GM11168 (cell line): ENCODE results near the gene MYO1D.

Experiments
- in situ Hi-C: fragments of 300-500 bp; cut with MboI; formaldehyde crosslinking; loops from one replicate; pipeline ENCODE4 v1.12.0; 2022; ENCODE audit warnings: low sequenced_read_pairs; ENCODE audit not compliant: unreplicated experiment

Gene MYO1D

DNA sequence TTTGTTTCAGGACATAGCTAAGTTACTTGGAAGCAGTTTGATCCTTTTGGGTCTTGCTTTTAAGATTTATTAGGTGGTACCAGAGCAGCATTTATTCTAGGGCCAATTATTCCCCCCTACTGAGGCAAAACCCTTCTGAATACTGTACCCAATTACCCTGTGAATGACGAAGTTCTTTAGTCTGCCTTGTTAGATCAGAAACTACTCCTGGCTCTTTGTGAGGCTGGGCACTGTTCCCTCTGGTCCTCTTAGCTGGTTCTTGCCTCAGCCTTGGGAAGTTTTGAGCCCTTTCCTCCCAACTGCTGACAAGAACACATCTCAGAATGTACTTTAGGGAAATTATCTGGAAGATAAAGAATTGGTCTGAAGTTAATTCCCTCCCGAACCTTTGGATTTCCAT lies 274.5 kb downstream of the MYO1D start:
- in situ Hi-C loops = loop anchor here (10.0 kb wide), 1 partner anchor 128 kb away; no protein-coding TSS in a partner anchor

DNA sequence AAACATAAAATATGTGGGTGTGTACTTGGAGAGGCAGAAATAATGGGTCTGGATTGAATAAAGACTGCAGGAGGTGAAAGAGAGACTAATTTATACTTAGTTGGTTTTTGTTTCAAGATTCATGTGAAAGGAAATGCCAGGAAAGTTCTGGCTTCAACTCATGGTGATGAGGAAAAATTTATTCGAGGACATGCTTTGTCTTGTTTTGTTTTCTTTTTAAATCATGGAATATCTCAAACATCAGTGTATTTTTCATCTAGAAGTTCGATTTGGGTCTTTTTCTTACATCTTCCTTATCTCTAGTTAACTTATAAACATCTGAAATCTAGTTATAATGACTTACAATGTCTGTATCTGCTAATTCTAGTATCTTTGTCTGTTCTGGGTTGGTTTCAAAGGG lies 275.1 kb downstream of the MYO1D start:
- in situ Hi-C loops = loop anchor here (10.0 kb wide), 1 partner anchor 127 kb away; no protein-coding TSS in a partner anchor

DNA sequence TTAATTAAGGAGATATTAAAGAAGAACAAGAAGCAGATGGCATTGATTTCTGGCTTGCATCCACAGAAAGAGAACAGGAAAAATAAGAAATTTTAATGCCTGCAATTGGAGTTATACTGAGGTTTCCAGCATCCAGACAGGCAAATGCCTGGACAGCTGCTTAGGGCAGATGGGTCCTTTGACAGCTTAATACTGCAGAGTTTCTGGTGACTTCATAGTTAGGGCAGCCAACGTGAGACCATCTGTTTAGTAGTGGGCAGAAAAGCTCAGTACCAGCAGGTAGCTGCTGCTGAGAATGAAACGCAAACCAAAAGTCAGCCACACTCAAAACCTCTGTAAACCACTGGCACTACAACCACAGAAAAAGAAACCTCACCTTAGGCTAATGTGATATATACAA lies 280.3 kb downstream of the MYO1D start:
- in situ Hi-C loops = no loop called here

DNA sequence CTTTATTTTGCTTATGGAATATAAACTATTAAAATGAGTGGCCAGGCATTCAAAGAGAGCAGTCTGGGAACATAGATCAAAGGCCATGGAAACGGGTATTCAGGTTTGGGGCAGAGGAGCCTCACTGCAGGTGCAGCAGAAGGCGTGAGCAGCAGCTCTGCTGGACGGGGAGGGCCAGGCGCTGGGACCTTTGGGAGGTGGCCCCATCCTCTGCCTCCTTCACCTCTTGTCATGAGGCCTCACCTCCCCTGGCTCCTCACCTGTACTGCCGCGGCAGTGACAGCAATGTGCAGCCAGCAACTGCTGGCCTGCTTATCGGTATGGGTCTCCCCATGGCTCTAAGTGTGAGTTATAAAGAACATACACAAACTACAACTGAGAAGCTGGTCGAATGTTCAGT lies 280.7 kb downstream of the MYO1D start:
- in situ Hi-C loops = no loop called here

DNA sequence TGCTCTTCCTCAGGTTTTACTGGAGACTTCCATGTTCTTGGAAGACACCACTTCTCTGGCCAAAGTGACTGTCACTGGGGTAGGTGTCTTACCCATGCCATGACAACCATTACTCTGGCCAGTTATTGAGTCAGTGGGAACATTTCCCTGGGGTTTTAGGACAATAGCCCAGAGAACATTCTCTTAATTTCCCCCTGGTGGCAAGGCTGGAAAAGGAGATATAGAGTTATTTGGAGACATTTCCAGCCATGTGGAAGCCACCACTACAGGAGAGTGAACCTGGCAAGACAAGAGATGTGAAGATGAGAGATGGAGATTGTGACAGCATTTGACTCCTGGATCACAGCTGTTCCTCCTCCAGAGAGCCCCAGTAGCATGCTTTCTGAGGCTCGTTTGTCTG lies 283.9 kb downstream of the MYO1D start:
- in situ Hi-C loops = no loop called here

DNA sequence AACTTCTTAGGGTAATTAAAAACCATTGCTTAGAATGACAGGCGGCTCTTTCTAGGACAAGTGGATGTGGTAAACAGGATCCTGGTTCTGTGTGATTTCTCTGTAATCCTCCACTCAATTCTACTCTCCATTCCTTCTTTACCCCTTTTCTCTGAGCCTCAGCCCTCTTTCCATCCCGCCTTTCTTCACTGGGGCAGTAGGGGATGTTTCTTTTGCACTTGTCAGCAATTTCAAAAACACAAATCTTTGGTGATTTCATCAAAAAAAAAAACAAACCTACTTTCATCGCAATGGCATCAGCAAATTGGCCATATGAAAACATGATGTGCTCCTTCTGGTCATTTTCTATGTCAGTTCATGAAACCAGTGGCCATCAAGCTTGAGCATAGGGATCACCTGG lies 285.5 kb downstream of the MYO1D start:
- in situ Hi-C loops = no loop called here

DNA sequence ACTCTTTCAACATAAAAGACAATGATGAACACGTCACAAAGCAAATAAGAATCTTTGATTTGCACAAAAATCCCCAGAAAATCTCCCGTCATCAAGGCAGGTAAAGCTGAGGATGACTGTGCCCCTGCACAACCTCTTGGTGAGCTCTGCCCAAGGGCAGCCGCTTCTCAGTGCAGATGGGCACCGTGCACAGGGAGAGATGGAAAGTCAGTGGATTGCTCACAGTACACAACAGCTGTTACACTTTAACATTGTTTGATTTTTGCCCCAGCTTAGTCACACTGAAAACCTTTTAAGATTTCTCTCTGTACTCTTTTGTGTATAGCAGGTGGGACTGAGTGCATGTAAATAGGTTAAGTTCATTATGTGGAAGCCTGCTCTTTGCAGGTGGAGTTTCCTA lies 285.9 kb downstream of the MYO1D start:
- in situ Hi-C loops = no loop called here

DNA sequence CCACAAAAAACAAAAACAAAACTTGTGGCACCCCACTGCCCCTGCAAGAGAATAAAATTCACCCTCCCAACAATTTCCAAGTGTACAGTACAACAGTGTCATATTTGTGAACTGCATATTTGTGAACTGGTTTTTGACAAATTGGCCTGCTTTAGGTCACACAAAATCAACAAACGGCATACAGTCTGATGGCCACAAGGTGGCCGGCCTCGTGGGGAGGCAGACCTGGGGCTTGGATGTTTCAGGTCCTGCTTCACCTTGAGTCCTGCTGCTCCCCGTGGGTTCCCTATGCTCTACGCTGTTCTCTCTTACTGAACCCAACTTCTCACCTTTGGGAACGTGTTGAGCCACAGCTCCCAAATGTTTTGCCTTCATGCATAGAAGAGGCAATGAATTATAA lies 287.9 kb downstream of the MYO1D start:
- in situ Hi-C loops = no loop called here

DNA sequence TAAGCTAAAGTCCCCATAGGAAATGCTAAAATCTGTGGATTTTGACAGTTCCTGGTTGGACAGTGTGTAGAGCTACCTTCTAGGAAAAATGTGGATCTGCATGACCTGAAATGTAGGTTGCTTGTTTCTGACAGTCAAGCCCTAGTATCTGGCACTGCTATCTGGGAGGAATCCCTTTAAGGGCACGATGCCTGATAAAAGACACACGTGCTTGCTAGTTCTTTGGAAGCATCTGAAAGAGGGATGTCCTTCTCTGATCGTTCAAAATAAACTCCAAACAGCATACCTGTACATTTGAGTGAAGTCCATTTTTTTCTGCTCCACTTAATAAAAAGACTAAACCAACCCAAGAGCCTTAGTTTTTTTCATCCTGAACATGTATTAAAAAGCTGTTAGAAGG lies 288.8 kb downstream of the MYO1D start:
- in situ Hi-C loops = no loop called here

DNA sequence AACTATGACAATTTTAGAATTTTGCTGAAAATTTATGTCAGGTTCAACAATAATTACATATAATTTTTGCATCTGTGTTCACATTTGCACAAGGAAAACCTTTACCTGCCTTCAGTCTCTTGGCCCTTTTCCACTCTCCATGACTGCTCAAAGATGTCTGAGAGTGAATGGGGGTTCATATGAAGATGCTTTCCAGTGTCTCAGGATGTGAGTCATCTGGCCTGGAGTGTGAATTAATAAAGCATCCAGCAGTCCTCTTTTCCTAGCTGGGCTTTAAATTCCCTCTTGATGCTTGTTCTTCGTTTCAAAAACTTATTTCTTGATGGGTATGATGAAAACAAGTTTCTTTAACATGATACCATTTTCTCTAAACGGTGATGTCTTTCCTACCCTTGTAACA lies 290.3 kb downstream of the MYO1D start:
- in situ Hi-C loops = no loop called here

DNA sequence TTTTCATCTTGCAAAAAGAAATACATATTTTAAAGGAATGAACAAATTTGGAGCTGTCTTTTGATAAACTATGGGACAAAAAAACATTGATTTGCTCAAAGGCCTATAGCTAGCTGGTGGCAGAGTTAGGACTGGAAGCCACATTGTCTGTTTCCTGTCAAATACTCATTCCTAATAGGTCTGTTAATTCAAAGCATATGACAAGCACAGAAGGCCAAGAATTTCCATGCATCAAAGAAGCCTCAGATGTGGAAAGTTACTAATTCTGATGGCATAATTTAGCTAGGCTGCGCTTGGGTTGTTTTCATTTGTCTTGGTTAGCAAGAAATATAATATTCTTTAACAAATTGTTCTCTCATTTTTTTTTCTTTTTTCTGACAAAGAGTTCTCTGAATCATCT lies 292.1 kb downstream of the MYO1D start:
- in situ Hi-C loops = no loop called here

DNA sequence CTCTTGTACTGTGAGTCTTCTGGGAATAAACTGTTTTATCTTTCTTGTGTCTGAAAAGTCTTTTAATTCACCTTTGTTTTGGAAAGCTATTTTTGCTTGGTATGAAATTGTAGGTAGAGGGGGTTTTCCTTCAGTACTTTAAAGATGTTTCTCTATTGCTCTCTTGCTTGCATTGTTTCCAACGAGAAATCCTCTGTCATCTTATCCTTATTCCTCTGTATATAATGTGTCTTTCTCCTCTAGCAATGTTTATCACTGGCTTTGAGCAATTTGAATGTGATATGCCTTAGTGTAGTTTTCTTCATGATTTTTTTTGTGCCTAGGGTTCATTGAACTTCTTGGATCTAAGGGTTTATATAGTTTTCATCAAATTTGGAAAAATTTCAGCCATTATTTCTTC lies 293.9 kb downstream of the MYO1D start:
- in situ Hi-C loops = no loop called here

DNA sequence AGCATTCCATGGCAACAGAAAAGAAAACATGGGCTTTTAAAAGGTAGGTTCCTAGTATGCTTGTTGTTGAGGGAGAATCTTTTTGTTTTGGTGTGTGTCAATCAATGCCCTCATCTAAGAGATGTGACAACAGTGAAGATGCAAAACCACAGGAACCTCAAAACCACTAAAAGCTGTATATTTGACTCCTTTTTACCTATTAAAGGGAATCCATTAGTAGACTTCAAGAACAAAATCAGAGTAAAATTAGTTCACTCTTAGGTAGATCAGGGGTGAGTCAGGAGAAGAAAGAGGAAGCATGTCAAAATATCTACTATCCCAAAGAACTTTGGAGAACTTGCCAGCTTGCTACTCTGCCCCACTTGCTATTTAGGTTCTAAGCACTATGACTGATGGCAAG lies 301.1 kb downstream of the MYO1D start:
- in situ Hi-C loops = no loop called here

DNA sequence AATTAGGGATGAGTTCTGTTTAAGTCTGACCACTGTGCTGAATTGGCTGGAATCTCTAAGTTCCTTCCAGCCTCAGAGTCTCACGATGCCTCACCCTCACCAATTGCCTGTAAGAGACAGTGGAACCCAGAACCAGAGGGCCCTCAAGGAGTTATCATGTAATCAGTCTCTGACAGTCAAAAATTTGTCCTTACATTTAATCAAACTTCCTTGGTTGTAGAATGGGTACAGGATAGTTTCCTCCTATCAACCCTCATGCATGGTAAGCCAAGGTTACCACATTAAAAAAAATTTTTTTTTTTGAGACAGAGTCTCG lies 306.9 kb downstream of the MYO1D start:
- in situ Hi-C loops = no loop called here

DNA sequence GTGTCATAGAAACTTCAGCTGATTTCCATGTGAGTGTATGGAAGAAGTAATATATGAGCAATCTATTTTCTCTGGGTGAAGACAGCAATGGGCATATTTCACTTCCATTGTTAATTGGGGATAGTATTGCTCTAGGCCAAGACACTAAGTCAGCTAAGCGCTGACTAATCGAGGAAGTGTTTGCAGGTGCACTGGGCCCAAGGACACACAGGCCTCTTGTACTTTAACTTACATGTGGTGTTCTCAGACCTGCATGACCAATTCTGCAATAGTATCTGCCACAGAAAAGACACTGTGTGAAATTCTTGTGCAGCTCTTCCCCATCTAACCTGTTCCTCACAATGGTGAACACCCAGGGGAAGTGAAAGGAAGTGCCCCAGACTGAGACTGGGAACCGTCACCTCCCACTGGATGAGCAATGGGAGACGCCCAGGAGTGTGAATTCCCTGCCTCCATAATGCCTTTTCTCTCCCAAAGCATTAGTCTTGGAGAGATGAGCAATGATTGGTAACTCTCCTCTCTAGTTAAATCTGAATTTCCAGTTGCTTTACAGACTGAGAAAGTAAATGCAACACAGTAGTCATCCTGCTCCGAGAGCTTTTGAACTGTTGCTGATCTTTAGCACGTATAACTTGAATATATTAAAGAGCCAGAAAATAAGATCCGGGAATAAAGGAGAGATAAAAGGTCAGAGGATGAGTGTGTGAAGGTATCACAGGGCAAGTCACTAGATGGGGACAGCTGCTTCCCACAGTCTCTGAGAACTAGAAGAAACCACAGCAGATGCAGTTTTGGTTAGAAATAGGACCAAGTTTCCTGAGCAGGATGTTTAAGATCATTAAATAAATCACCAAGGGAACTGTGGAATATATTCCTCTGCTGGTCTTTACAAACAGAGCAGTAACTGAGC lies 307.5 kb downstream of the MYO1D start:
- in situ Hi-C loops = no loop called here

DNA sequence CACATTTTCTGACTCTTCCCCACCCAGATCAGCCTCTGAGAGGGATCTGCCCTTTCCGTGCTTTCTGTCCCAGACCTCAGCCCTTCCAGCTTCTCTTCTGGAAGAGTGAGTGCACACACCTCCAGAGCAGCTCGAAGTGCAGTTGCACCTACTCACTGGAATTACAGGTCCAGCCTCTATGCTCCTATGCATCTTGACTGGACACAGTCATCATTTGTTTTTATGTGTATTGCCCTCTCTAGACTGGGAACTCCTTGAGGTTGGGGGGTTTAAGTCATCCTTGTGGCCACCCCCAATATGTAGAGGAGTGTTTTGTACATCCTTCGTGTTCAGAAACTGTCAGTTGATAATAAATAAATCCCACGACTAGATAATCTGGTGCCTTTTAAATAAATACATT lies 308.2 kb downstream of the MYO1D start:
- in situ Hi-C loops = no loop called here

DNA sequence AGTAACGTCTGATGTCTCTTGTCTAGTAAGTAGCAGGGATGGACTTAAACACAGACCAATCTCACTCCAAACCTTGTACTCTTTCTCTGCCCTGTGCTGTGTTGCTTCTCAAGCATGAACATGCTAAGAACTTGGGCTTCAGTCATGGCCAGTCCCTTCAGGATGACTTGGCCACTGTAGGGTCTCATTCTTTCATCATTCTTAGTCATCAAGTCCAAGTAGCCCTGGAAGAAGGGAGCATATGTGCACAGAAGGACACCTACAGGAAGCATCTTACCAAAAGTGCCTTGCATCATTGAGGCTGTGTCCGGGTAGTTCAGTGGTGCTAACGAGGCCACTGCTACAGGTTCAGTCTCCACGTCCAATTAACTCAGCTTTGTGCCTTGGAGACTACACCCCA lies 309.4 kb downstream of the MYO1D start:
- in situ Hi-C loops = no loop called here

DNA sequence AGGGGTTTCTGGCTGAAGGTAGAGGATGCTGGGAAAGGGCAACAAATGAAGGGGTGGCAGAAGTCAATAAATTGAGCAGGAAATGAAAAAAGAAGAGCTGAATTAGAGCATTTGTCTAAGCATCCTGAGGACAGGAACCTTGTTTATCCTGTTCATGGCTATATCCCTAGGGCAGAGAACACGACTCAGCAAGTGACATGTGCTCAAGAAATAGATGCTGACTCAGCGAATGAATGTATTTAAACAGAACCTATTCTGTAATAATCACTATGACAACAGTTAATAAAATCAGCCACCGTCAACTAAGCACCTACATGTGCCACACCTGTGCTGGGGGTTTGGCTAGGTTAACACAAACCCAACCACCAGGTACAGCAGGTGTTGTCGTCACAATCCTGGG lies 309.8 kb downstream of the MYO1D start:
- in situ Hi-C loops = no loop called here

DNA sequence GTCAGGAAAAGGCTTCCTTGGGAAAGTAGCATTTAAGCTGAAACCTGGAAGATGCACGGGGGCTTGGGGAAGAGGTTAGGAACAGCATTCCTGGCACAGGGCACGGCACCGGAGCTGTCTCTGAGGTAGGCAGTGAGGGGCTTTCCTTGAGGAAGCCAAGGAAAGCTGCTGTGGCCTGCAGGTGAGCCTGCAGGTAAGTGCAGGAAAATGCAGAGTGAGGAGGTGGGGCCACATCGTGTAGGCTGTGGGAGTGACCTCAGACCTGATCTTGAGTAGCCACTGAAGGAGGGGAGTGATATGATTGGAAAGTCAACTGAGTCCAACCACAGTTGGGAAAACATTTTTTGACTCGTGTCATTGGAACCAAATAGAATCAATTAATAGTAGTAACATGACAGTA lies 310.6 kb downstream of the MYO1D start:
- in situ Hi-C loops = no loop called here

DNA sequence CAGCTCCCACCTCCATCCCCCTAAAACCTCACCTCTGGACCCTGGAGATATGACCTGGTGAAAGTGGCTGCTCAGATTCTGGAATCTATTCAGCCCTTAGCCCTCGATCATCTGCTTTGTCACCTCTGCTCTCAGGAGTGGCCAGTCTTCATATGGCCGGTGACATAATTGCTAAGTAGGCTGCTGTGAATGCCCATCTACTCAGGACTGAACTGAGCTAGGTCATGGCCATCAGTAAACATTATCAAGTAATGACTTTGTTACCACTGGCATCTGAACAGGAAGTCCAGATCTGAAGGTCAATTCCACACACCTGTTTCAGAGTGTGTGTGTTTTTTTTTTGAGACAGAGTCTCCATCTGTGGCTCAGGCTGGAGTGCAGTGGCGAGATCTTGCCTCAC lies 311.5 kb downstream of the MYO1D start:
- in situ Hi-C loops = no loop called here

DNA sequence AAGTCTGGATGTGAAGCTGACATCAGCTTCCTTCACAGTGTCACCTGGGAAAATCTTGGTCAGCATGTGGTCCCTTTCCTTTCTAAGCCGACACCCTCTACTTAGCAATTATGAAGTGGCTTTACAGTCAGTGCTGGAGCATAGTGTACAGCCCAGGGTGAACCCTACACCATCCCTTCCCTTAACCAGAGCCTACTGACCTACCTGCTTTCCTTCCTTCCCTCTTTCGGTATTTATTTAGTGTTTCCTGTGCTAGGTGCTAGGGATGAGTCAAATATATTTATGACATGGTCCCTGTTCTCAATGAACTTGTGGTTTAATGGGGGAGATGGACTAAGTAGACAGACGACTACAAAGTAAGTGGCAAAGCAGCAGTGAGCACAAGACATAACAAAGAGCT lies 312.6 kb downstream of the MYO1D start:
- in situ Hi-C loops = no loop called here

DNA sequence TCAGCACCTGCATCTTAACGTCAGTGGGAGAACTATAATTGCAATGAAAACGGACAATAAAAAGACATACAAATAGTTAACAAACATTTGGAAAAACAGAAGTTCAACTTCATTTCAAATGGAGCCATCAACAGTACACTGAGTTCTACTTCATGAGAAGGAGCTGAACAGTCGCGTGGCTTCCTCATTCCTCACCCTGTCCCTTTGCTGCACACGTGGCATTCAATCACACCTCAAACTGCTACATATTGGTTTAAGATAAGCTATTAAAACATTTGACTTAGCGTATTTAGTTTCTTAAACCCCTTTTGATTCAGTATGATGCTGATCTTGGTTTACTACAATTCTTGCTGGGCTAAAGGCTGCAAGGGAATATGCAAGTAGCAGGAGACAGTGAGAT lies 313.3 kb downstream of the MYO1D start:
- in situ Hi-C loops = no loop called here
